GM11168 (cell line): Measurements from ENCODE around the gene ZNF3.

Source experiments
- in situ Hi-C: fragments of 300-500 bp; cut with MboI; formaldehyde crosslinking; loops from one replicate; pipeline ENCODE4 v1.12.0; 2022; ENCODE audit warnings: low sequenced_read_pairs; ENCODE audit not compliant: unreplicated experiment

Gene ZNF3

GRCh38 chr7:100081535-100082102 lies at the start of gene ZNF3:
Gene ZNF3, minus strand, starts transcription at chr7:100081723. Its CDS starts 4,366 bp downstream, at chr7:100077357.
- in situ Hi-C loops: no loop called here

- in situ Hi-C loops: loop anchor here (10.0 kb wide), 1 partner anchor 84 kb away; the partner anchor contains the start of gene PVRIG
Observed at GRCh38 chr7:100130608-100131453, 49.3 kb upstream of the ZNF3 start.

- in situ Hi-C loops: loop anchor here (10.0 kb wide), 1 partner anchor 85 kb away; the partner anchor contains the start of gene PVRIG
Observed at GRCh38 chr7:100130220-100130607, 48.7 kb upstream of the ZNF3 start.

GRCh38 chr7:100128637-100128963 lies 47.1 kb upstream of the ZNF3 start:
- in situ Hi-C loops: no loop called here

GRCh38 chr7:100127866-100128636 lies 46.5 kb upstream of the ZNF3 start:
- in situ Hi-C loops: no loop called here

GRCh38 chr7:100126931-100127865 lies 45.7 kb upstream of the ZNF3 start, which contains the start of gene MBLAC1:
Gene MBLAC1, plus strand, starts transcription at chr7:100126967. Its CDS starts 429 bp downstream, at chr7:100127396.
- in situ Hi-C loops: no loop called here

- in situ Hi-C loops: no loop called here
Observed at GRCh38 chr7:100126239-100126930, 44.9 kb upstream of the ZNF3 start.

- in situ Hi-C loops: no loop called here
Observed at GRCh38 chr7:100124301-100125230, 43.0 kb upstream of the ZNF3 start.

- in situ Hi-C loops: no loop called here
Observed at GRCh38 chr7:100122568-100122967, 41.0 kb upstream of the ZNF3 start.

- in situ Hi-C loops: no loop called here
Observed at GRCh38 chr7:100122067-100122466, 40.5 kb upstream of the ZNF3 start.

- in situ Hi-C loops: no loop called here
Observed at GRCh38 chr7:100120733-100121036, 39.2 kb upstream of the ZNF3 start.

- in situ Hi-C loops: no loop called here
Observed at GRCh38 chr7:100119970-100120732, 38.6 kb upstream of the ZNF3 start.

- in situ Hi-C loops: no loop called here
Observed at GRCh38 chr7:100119072-100119969, 37.8 kb upstream of the ZNF3 start, which contains the start of the genes CNPY4 and TAF6. Gene CNPY4, plus strand, starts transcription at chr7:100119634. Its CDS starts 111 bp downstream, at chr7:100119745. Gene TAF6, minus strand, starts transcription at chr7:100119358. Its CDS starts 5,149 bp downstream, at chr7:100114209.

GRCh38 chr7:100118388-100119071 lies 37.0 kb upstream of the ZNF3 start:
- in situ Hi-C loops: no loop called here

- in situ Hi-C loops: no loop called here
Observed at GRCh38 chr7:100115026-100115425, 33.5 kb upstream of the ZNF3 start.

GRCh38 chr7:100111914-100112313 lies 30.4 kb upstream of the ZNF3 start:
- in situ Hi-C loops: no loop called here
